Measurements from ENCODE around the gene EFHC1.

GRCh38 chr6:52539607-52540006 is 119.5 kb downstream of the EFHC1 start:
- TF ChIP-seq CTCF (optimal IDR thresholded peaks at IDR 0.05 in 1 of 3, IDR thresholded peaks at IDR 0.05 in 1 of 3, conservative IDR thresholded peaks at IDR 0.05 in 1 of 3; ENCODE audit: extremely low read depth in 1 of 3, insufficient read depth in 2 of 3, low read length in 3 of 3), result no peak
- TF ChIP-seq EZH2 (IDR thresholded peaks at IDR 0.05; ENCODE audit: low read length), result no peak

Measured in keratinocyte (primary cell).